Endometrial microvascular endothelial cells (primary cell): ENCODE data around the gene KCNK2. TPM values are rescaled to one million over a fixed set of nuclear protein-coding genes. Genes with fewer than 3 reads are reported as not detected.

Source experiments
- in situ Hi-C: cut with HindIII; loops from 2 replicates; pipeline ENCODE4 v1.10.0; 2017; ENCODE audit warnings: low sequenced_read_pairs, low pct_unique_long_range_greater_than_20kb; ENCODE audit errors: inconsistent ontology term
- total RNA-seq: library from RNA; depleted of rRNA; stranded (reverse); fragments of >200 nt; gene quantifications from one replicate; pipeline ENCODE4 v1.2.3, GENCODE V29; 2015; ENCODE audit errors: inconsistent ontology term

KCNK2 gene
- total RNA-seq, 1 donor from 2014 or later: not detected

DNA sequence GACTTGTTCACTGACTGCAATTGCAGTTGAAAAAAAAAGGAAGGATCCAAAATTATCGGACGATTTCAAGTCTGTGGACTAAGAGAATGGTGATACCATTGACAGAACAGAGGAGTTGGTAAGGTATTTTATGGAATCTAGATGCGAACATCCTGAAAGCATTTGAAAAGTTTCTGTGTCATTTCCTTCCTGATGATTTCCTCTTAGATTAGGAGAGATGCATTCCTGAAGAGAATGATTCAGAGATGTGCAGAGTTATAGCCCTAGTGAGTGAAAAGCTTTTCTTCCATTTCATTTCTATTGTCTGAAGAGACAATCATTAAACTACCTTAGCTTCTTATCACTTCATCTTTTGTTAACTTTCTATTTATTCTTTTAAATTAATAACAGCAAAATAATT lies 200.0 kb downstream of the KCNK2 start:
- in situ Hi-C loops: no loop called here

DNA sequence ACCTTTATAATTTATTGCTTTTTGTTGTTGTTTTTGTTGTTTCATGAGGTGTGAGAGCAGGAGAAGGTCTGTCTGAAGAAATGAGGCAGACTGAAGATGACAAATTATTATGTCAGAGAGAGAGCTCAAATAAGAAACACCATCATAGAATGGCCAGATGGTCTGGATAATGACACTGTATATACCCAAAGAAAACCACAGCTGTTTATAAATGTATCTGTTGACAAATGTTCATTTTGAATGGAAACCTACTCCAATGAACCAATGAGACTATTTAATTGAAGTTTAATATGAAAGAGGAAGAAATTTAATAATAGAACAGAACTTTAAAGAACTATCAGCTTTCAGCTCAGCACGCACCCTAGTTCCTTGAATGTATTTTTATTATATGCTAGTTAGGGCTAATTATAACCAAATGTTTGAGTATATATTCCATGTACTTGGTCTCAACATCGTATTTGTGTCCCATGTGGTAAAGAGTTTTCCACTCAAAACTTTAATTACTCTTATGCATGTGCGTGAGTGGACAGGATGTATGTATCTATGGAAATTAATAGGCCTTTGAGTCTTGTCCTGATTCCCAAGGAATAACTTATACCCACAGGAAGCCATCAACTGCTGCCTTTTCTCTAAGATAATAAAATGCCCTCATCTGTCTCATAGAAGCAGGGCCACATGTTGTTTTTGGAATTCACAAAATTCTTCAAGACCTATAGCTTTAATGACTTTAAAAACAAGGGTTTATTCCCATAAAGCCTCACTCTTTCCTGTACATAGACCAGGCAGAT lies 202.7 kb downstream of the KCNK2 start:
- in situ Hi-C loops: no loop called here
